NCI-H2227 treated with DMSO at 0.1 percent for 48 hours (cell line): ENCODE data around the gene ETHE1.
"Not testable (repeated sequence)": the region's sequence is repeated elsewhere in the genome, so short reads cannot be mapped to it uniquely, and the experiment has no call there.

Source experiments
- DNase-seq: peaks from one replicate; lab custom pipeline; 2025; lab: John Stamatoyannopoulos, UW

The ETHE1 gene

GRCh38 chr19:43523696-43524095 is 3.3 kb downstream of the ETHE1 start:
- DNase-seq = not testable (repeated sequence)

- no peak for DNase-seq
These were observed 4.1 kb downstream of the ETHE1 start for GRCh38 chr19:43522929-43523328.

GRCh38 chr19:43519436-43520088 is 7.4 kb downstream of the ETHE1 start:
- peak; percentile 67 for DNase-seq

- DNase-seq = peak; percentile 51
These were observed 8.9 kb downstream of the ETHE1 start for GRCh38 chr19:43518051-43518450.

GRCh38 chr19:43512399-43512798 is 14.6 kb downstream of the ETHE1 start:
- DNase-seq = not testable (repeated sequence)

- no peak for DNase-seq
These were observed 15.7 kb downstream of the ETHE1 start for GRCh38 chr19:43511324-43511723.

GRCh38 chr19:43510713-43511112 is 16.3 kb downstream of the ETHE1 start:
- no peak for DNase-seq

- DNase-seq = no peak
These were observed 19.1 kb downstream of the ETHE1 start for GRCh38 chr19:43507880-43508279.

- no peak for DNase-seq
These were observed 20.4 kb downstream of the ETHE1 start for GRCh38 chr19:43506629-43507028.

- DNase-seq = no peak
These were observed 21.1 kb downstream of the ETHE1 start for GRCh38 chr19:43505941-43506340.

- no peak for DNase-seq
These were observed 21.9 kb downstream of the ETHE1 start for GRCh38 chr19:43505186-43505456.

GRCh38 chr19:43504426-43505185 is 22.4 kb downstream of the ETHE1 start, which contains the start of gene PHLDB3:
TSS of gene PHLDB3 (minus strand) at chr19:43504746. CDS start at chr19:43504118, 628 bp downstream.
- DNase-seq = no peak

GRCh38 chr19:43503501-43504425 is 23.2 kb downstream of the ETHE1 start:
- DNase-seq = peak; percentile 73

- no peak for DNase-seq
These were observed 24.5 kb downstream of the ETHE1 start for GRCh38 chr19:43502419-43502976.

GRCh38 chr19:43501661-43502418 is 25.2 kb downstream of the ETHE1 start:
- no peak for DNase-seq

- DNase-seq = no peak
These were observed 28.0 kb downstream of the ETHE1 start for GRCh38 chr19:43499042-43499441.

GRCh38 chr19:43498233-43498842 is 28.7 kb downstream of the ETHE1 start:
- DNase-seq = no peak

GRCh38 chr19:43496960-43497359 is 30.0 kb downstream of the ETHE1 start:
- no peak for DNase-seq

- DNase-seq = no peak
These were observed 31.9 kb downstream of the ETHE1 start for GRCh38 chr19:43495082-43495481.

- no peak for DNase-seq
These were observed 36.2 kb downstream of the ETHE1 start for GRCh38 chr19:43490759-43491158.

GRCh38 chr19:43489979-43490599 is 36.9 kb downstream of the ETHE1 start:
- no peak for DNase-seq
